ENCODE measurements around the gene MLIP.

DNA sequence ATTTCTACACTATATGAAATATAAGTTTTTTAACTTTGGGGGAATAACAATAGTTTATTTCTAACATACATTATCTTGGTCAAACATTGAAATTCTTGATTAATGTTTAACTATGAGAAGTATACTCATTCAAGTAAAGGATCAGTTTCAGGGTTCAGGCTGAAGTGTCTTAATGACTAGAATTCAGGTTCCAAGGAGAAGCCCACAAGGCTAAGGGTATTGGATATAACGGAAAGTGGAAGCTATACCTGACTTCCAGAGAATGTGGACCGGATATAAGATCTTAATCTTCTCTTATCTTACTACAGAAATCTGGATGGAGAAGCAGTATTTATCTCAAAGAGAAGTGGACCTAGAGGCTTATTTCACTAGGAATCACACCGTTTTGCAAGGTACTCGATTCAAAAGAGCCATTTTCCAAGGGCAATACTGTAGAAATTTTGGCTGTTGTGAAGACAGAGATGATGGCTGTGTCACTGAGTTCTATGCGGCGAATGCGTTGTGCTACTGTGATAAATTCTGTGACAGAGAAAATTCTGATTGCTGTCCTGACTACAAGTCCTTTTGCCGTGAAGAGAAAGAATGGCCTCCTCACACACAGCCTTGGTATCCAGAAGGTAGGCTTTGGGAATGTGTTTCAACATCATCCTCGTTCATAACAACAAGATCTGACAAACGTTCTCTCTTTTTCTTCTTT, 197.2 kb downstream of the MLIP start, which contains the start of gene TINAG:
- TF ChIP-seq EP300 (IDR thresholded peaks at IDR 0.05; ENCODE audit: borderline replicate concordance) (no peak), RAD21 (IDR thresholded peaks at IDR 0.05; ENCODE audit: low read depth) (no peak), TCF12 (IDR thresholded peaks at IDR 0.05; ENCODE audit: low read depth) (no peak), TEAD4 (IDR thresholded peaks at IDR 0.05) (no peak), EGR1 (IDR thresholded peaks at IDR 0.05) (no peak), FOXM1 (IDR thresholded peaks at IDR 0.05; ENCODE audit: borderline replicate concordance, low read depth) (no peak)
- TF ChIP-seq, protein P1, sequence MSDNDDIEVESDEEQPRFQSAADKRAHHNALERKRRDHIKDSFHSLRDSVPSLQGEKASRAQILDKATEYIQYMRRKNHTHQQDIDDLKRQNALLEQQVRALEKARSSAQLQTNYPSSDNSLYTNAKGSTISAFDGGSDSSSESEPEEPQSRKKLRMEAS (IDR thresholded peaks at IDR 0.05), result no peak

Data from Ishikawa (cell line).